DND-41 (cell line): ENCODE measurements around the gene NRL.

ENCODE experiments used
- ATAC-seq: fragments of 200-7000 bp; cut with Tn5 transposase; 3 replicates; pipeline ENCODE4 v1.9.1; 2021; ENCODE audit warnings: low read depth; ENCODE audit not compliant: insufficient read depth
- DNase-seq: peaks from one replicate; pipeline ENCODE4 v3.0.0-alpha.2; 2020
- H2AFZ ChIP-seq: 2 replicates; pipeline ENCODE4 v1.6.0; 2012; ENCODE audit warnings: low read depth, low read length
- H3K27ac ChIP-seq: 2 replicates; pipeline ENCODE4 v1.5.1; 2012; ENCODE audit warnings: low read length, inconsistent platforms
- H3K27me3 ChIP-seq: fragments of 200-600 bp; sonication (generic); 2 replicates; pipeline ENCODE4 v1.6.0; 2012; ENCODE audit warnings: low read length, mild to moderate bottlenecking, inconsistent platforms; ENCODE audit not compliant: insufficient read depth, poor library complexity
- H3K36me3 ChIP-seq: 2 replicates; pipeline ENCODE4 v1.5.1; 2012; ENCODE audit warnings: low read length, inconsistent platforms; ENCODE audit not compliant: insufficient read depth
- H3K4me1 ChIP-seq: 2 replicates; pipeline ENCODE4 v1.5.1; 2012; ENCODE audit warnings: mild to moderate bottlenecking, low read length; ENCODE audit not compliant: insufficient read depth
- H3K4me2 ChIP-seq: 2 replicates; pipeline ENCODE4 v1.6.0; 2012; ENCODE audit warnings: mild to moderate bottlenecking, moderate library complexity, low read length, inconsistent platforms; ENCODE audit not compliant: insufficient read depth
- H3K4me3 ChIP-seq, 2 experiments: fragments of 200-600 bp in 1 of 2; shearing (Covaris generic) in 1 of 2; 2 replicates each; pipeline ENCODE4 v1.5.1; 2012 to 2016; ENCODE audit warnings: inconsistent platforms in 2 of 2, low read length in 2 of 2, mild to moderate bottlenecking in 2 of 2, low read depth in 1 of 2, moderate library complexity in 1 of 2
- H3K79me2 ChIP-seq: 2 replicates; pipeline ENCODE4 v1.6.0; 2012; ENCODE audit warnings: low read length, inconsistent platforms; ENCODE audit not compliant: insufficient read depth
- H3K9ac ChIP-seq: 2 replicates; pipeline ENCODE4 v1.6.0; 2012; ENCODE audit warnings: low read depth, mild to moderate bottlenecking, inconsistent platforms, low read length, moderate library complexity
- H3K9me3 ChIP-seq: 2 replicates; pipeline ENCODE4 v1.5.1; 2012; ENCODE audit warnings: low read length, moderate library complexity, mild to moderate bottlenecking, inconsistent platforms; ENCODE audit not compliant: insufficient read depth, severe bottlenecking
- H4K20me1 ChIP-seq: 2 replicates; pipeline ENCODE4 v1.6.0; 2012; ENCODE audit warnings: low read length; ENCODE audit not compliant: insufficient read depth
- CTCF ChIP-seq: IDR thresholded peaks from 2 replicates; pipeline ENCODE4 v1.5.1; 2012; ENCODE audit warnings: borderline replicate concordance, low read length, moderate library complexity, mild to moderate bottlenecking; ENCODE audit not compliant: poor library complexity, severe bottlenecking; ENCODE audit errors: extremely low read depth
- EZH2 ChIP-seq: IDR thresholded peaks from 3 replicates; pipeline ENCODE4 v1.6.1; 2012; ENCODE audit warnings: borderline replicate concordance, low read depth, mild to moderate bottlenecking, moderate library complexity, low read length, inconsistent platforms; ENCODE audit not compliant: severe bottlenecking

NRL gene

GRCh38 chr14:24071836-24072430 lies 42.8 kb downstream of the NRL start:
- Histone ChIP-seq H3K9ac (no peak overlapping the region), H4K20me1 (peaks cover 6% of the 10 kb centered on the region; the same call in 1 of the 2 replicates), H3K27me3 (no peaks in the 10 kb centered on the region), H3K36me3 (no peaks in the 10 kb centered on the region), H3K4me1 (no peaks in the 10 kb centered on the region), H3K4me3 (no peak overlapping the region), H3K79me2 (no peaks in the 10 kb centered on the region), H2AFZ (no peak overlapping the region), H3K27ac (no peak overlapping the region), H3K9me3 (no peaks in the 10 kb centered on the region), H3K4me2 (no peak overlapping the region)
- DNase-seq (no peak), ATAC-seq (no peak)
- TF ChIP-seq CTCF = no peak
- no peak for TF ChIP-seq EZH2

- DNase-seq (no peak), ATAC-seq (no peak)
- Histone ChIP-seq H3K4me1 (no peaks in the 10 kb centered on the region), H3K27ac (no peak within 1 kb of the TSS), H4K20me1 (peaks cover 6% of the 10 kb centered on the region; the same call in 1 of the 2 replicates), H3K27me3 (no peaks in the 10 kb centered on the region), H3K4me3 (no peak within 1 kb of the TSS), H3K79me2 (no peaks in the 10 kb centered on the region), H2AFZ (no peak within 1 kb of the TSS), H3K9ac (no peak within 1 kb of the TSS), H3K36me3 (no peaks in the 10 kb centered on the region), H3K4me2 (no peak within 1 kb of the TSS), H3K9me3 (no peaks in the 10 kb centered on the region)
- TF ChIP-seq EZH2 (no peak), CTCF (no peak)
These were observed 43.5 kb downstream of the NRL start, which contains the start of gene CPNE6 for GRCh38 chr14:24071144-24071697. TSS of gene CPNE6 (plus strand) at chr14:24071562. CDS start at chr14:24072937, 1,375 bp downstream.

- H3K79me2 ChIP-seq = no peaks in the 10 kb centered on the region
- H2AFZ ChIP-seq = no peak overlapping the region
- no peaks in the 10 kb centered on the region for H4K20me1 ChIP-seq
- H3K4me2 ChIP-seq = no peak overlapping the region
- DNase-seq (no peak), ATAC-seq (0 out of 3 replicates have a peak, but pooled peaks have one; percentile 16)
- H3K27me3 ChIP-seq = no peaks in the 10 kb centered on the region
- H3K9ac ChIP-seq = no peak overlapping the region
- H3K4me1 ChIP-seq = no peaks in the 10 kb centered on the region
- H3K27ac ChIP-seq = no peak overlapping the region
- TF ChIP-seq EZH2 (no peak), CTCF (no peak)
- H3K36me3 ChIP-seq = no peaks in the 10 kb centered on the region
- H3K9me3 ChIP-seq = no peaks in the 10 kb centered on the region
- H3K4me3 ChIP-seq = no peak overlapping the region
These were observed 44.2 kb downstream of the NRL start for GRCh38 chr14:24070285-24071143.
